HepG2 (cell line): ENCODE results near the gene PPP1CB. TPM values are rescaled to one million over a fixed set of nuclear protein-coding genes. Genes with fewer than 3 reads are reported as not detected.
A peak's percentile ranks its signal among the peaks of the same experiment; 100 is the strongest.

Experiments used
- CERS6 ChIP-seq: sonication (generic); formaldehyde crosslinking; IDR thresholded peaks from 2 replicates; pipeline ENCODE4 v1.5.0; 2020; ENCODE audit warnings: missing genetic modification reagents
- FOXJ3 ChIP-seq: sonication (generic); formaldehyde crosslinking; IDR thresholded peaks from 2 replicates; pipeline ENCODE4 v1.4.0; 2020; ENCODE audit warnings: missing genetic modification reagents, mild to moderate bottlenecking, borderline replicate concordance
- IRF9 ChIP-seq: sonication (generic); formaldehyde crosslinking; IDR thresholded peaks from 2 replicates; pipeline ENCODE4 v1.8.0; 2022; ENCODE audit warnings: missing genetic modification reagents, mild to moderate bottlenecking, borderline replicate concordance
- TCF12 ChIP-seq, 2 experiments: fragments of 450-650 bp in 1 of 2; sonication (generic) in 1 of 2; formaldehyde crosslinking in 1 of 2; IDR thresholded peaks; 2 replicates each; pipeline versions ENCODE4 v1.6.1 to v1.8.0; 2017 to 2022; ENCODE audit warnings: antibody characterized with exemption in 1 of 2, mild to moderate bottlenecking in 1 of 2, missing genetic modification reagents in 1 of 2, moderate library complexity in 1 of 2
- ZBTB40 ChIP-seq, 2 experiments: fragments of 450-650 bp in 1 of 2; sonication (generic) in 1 of 2; formaldehyde crosslinking in 1 of 2; IDR thresholded peaks; 2 replicates each; pipeline versions ENCODE4 v1.6.1 to v1.8.0; 2016 to 2022; ENCODE audit warnings: antibody characterized with exemption in 1 of 2, mild to moderate bottlenecking in 1 of 2, missing genetic modification reagents in 1 of 2
- ZNF30 ChIP-seq: sonication (generic); formaldehyde crosslinking; IDR thresholded peaks from 2 replicates; pipeline ENCODE4 v1.5.0; 2020; ENCODE audit warnings: mild to moderate bottlenecking, missing genetic modification reagents
- ZNF574 ChIP-seq: sonication (generic); formaldehyde crosslinking; IDR thresholded peaks from 2 replicates; pipeline ENCODE4 v1.4.0; 2020; ENCODE audit warnings: missing genetic modification reagents
- ZNF687 ChIP-seq: sonication (generic); formaldehyde crosslinking; IDR thresholded peaks from 2 replicates; pipeline ENCODE4 v1.5.1; 2020; ENCODE audit warnings: mild to moderate bottlenecking, missing genetic modification reagents, moderate library complexity
- polyA plus RNA-seq, 8 experiments: library from polyadenylated mRNA; depleted of rRNA in 3 of 8; stranded (reverse) in 7 of 8; unstranded in 1 of 8; fragments of >200 nt; fragmentation: Illumina TruSeq in 4 of 8; extraction: Trizol in 4 of 8; gene quantifications; 2 replicates each; pipeline versions ENCODE4 v1.2.1 to v1.2.3, GENCODE V29; 2011 to 2016; ENCODE audit warnings: low read depth in 4 of 8, missing spikeins in 1 of 8, mixed read lengths in 1 of 8; ENCODE audit not compliant: insufficient read depth in 1 of 8
- total RNA-seq, 5 experiments: library from RNA; depleted of rRNA; stranded (reverse); fragments of >200 nt; fragmentation: Illumina TruSeq; extraction: Trizol; gene quantifications; 2 replicates each; pipeline ENCODE4 v1.2.3, GENCODE V29; 2016; ENCODE audit warnings: low read depth in 1 of 5

Gene PPP1CB
- total and polyA plus RNA-seq, 2 of the 13 experiments (the other 11 are each of a cell fraction or from before 2014, with no cell fraction given): 46.9 to 109 TPM

GRCh38 chr2:28751252-28751955 lies at the start of gene PPP1CB (continued):
- TF ChIP-seq ZBTB40 (IDR thresholded peaks at IDR 0.05) (no peak), ZBTB40 (CRISPR knock-in tag; IDR thresholded peaks at IDR 0.05) (peak; percentile 89), FOXJ3 (CRISPR knock-in tag) (no peak; the same call in 1 of the 2 replicates), ZNF687 (peak; percentile 98), ZNF30 (CRISPR knock-in tag) (no peak), ZNF574 (CRISPR knock-in tag) (peak; percentile 91), IRF9 (CRISPR knock-in tag) (peak; percentile 96), TCF12 (IDR thresholded peaks at IDR 0.05) (no peak), TCF12 (CRISPR knock-in tag; IDR thresholded peaks at IDR 0.05) (peak; percentile 79), CERS6 (CRISPR knock-in tag) (no peak)
